MM.1S (cell line): ENCODE results near the gene CD320.

ENCODE experiments used
- DNase-seq: peaks from one replicate; pipeline ENCODE4 v3.0.0-alpha.2; 2015
- H2AFZ ChIP-seq: fragments of 300-600 bp; sonication (generic); 2 replicates; pipeline ENCODE4 v1.6.0; 2016; ENCODE audit warnings: antibody characterized with exemption, low read length
- H3F3A ChIP-seq: fragments of 300-600 bp; sonication (generic); 2 replicates; pipeline ENCODE4 v1.6.1; 2016; ENCODE audit warnings: mild to moderate bottlenecking, antibody characterized with exemption, low read length, moderate library complexity, mixed read lengths; ENCODE audit not compliant: insufficient read depth
- H3K27ac ChIP-seq: fragments of 300-600 bp; sonication (generic); 2 replicates; pipeline ENCODE4 v1.5.1; 2016; ENCODE audit warnings: mild to moderate bottlenecking, low read length
- H3K27me3 ChIP-seq: fragments of 300-600 bp; sonication (generic); replicated peaks from 2 replicates; pipeline ENCODE4 v1.6.0; 2016; ENCODE audit warnings: low read length; ENCODE audit not compliant: insufficient read depth
- H3K36me3 ChIP-seq: fragments of 300-600 bp; sonication (generic); replicated peaks from 2 replicates; pipeline ENCODE4 v1.6.1; 2016; ENCODE audit warnings: mild to moderate bottlenecking, low read length, mixed read lengths; ENCODE audit not compliant: insufficient read depth
- H3K4me1 ChIP-seq: fragments of 300-600 bp; sonication (generic); 2 replicates; pipeline ENCODE4 v1.6.1; 2016; ENCODE audit warnings: low read length, mixed read lengths
- H3K4me2 ChIP-seq: fragments of 300-600 bp; sonication (generic); 2 replicates; pipeline ENCODE4 v1.6.0; 2016; ENCODE audit warnings: low read depth, low read length
- H3K4me3 ChIP-seq: fragments of 300-600 bp; sonication (generic); 2 replicates; pipeline ENCODE4 v1.5.1; 2016; ENCODE audit warnings: low read length, mixed read lengths
- H3K79me2 ChIP-seq: fragments of 300-600 bp; sonication (generic); 2 replicates; pipeline ENCODE4 v1.6.1; 2016; ENCODE audit warnings: mixed run types, low read length, mixed read lengths
- H3K9ac ChIP-seq: fragments of 300-600 bp; sonication (generic); 2 replicates; pipeline ENCODE4 v1.6.1; 2016; ENCODE audit warnings: low read length, mixed read lengths
- H3K9me2 ChIP-seq: fragments of 300-600 bp; sonication (generic); replicated peaks from 2 replicates; pipeline ENCODE4 v1.6.1; 2016; ENCODE audit warnings: mild to moderate bottlenecking, low read length, mixed read lengths; ENCODE audit not compliant: insufficient read depth
- H3K9me3 ChIP-seq: fragments of 300-600 bp; sonication (generic); replicated peaks from 2 replicates; pipeline ENCODE4 v1.6.1; 2016; ENCODE audit warnings: mild to moderate bottlenecking, low read length, mixed read lengths; ENCODE audit not compliant: insufficient read depth
- H4K20me1 ChIP-seq: fragments of 300-600 bp; sonication (generic); 2 replicates; pipeline ENCODE4 v1.6.1; 2016; ENCODE audit warnings: mild to moderate bottlenecking, low read length, moderate library complexity, mixed read lengths; ENCODE audit not compliant: insufficient read depth
- EZH2 ChIP-seq: fragments of 300-600 bp; sonication (generic); optimal IDR thresholded peaks from 2 replicates; pipeline ENCODE3; 2017; ENCODE audit warnings: low read depth, mild to moderate bottlenecking, antibody characterized with exemption, low read length, mixed read lengths
- EZH2phosphoT487 ChIP-seq: fragments of 300-600 bp; sonication (generic); IDR thresholded peaks from 2 replicates; pipeline ENCODE4 v1.6.1; 2018; ENCODE audit warnings: antibody characterized with exemption, low read length
- TF ChIP-seq, protein P1 (sequence below): fragments of 300-600 bp; sonication (generic); IDR thresholded peaks from 2 replicates; pipeline ENCODE4 v1.5.1; 2016; ENCODE audit warnings: antibody characterized with exemption, low read length, mixed read lengths

The CD320 gene

DNA sequence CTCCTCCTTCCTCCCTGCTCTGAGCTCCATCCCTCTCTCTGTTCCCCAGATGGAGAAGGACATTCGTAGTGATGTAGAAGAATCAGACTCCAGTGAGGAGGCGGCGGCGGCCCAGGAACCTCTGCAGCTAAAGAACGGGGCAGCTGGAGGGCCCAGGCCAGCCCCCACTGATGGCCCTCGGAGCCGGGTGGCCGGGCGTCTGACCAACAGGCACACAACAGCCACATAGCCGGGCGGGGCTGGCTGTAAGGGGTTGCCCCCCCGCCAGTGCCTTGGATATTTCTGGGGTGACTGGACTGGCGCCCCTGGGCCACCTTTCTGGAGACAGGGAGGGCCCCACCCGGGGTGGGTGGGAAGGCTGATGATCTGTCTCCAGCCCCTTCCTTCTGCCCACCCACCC is 46.3 kb downstream of the CD320 start:
- DNase-seq, result no peak
- H3K36me3 ChIP-seq, result no peaks in the 10 kb centered on the region

GRCh38 chr19:8261347-8261746 is 46.8 kb downstream of the CD320 start:
- no peak for DNase-seq
- Histone ChIP-seq H3K27ac (no peak overlapping the region), H3K4me2 (no peak overlapping the region), H4K20me1 (no peaks in the 10 kb centered on the region), H3K27me3 (peaks cover 7% of the 10 kb centered on the region), H3K9me2 (no peaks in the 10 kb centered on the region), H3K36me3 (no peaks in the 10 kb centered on the region), H3K4me1 (peaks cover under 1% of the 10 kb centered on the region; the same call in 1 of the 2 replicates), H3K9ac (no peak overlapping the region), H3K9me3 (no peaks in the 10 kb centered on the region), H3K79me2 (no peaks in the 10 kb centered on the region), H2AFZ (no peak overlapping the region), H3F3A (no peaks in the 10 kb centered on the region), H3K4me3 (no peak overlapping the region)
- TF ChIP-seq EZH2, result no peak
- TF ChIP-seq, protein P1, sequence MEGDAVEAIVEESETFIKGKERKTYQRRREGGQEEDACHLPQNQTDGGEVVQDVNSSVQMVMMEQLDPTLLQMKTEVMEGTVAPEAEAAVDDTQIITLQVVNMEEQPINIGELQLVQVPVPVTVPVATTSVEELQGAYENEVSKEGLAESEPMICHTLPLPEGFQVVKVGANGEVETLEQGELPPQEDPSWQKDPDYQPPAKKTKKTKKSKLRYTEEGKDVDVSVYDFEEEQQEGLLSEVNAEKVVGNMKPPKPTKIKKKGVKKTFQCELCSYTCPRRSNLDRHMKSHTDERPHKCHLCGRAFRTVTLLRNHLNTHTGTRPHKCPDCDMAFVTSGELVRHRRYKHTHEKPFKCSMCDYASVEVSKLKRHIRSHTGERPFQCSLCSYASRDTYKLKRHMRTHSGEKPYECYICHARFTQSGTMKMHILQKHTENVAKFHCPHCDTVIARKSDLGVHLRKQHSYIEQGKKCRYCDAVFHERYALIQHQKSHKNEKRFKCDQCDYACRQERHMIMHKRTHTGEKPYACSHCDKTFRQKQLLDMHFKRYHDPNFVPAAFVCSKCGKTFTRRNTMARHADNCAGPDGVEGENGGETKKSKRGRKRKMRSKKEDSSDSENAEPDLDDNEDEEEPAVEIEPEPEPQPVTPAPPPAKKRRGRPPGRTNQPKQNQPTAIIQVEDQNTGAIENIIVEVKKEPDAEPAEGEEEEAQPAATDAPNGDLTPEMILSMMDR, result no peak
- TF ChIP-seq EZH2phosphoT487, result no peak

More for the DNA sequence above, 46.3 kb downstream of the CD320 start:
- H3K9me3 ChIP-seq, result no peaks in the 10 kb centered on the region
- no peaks in the 10 kb centered on the region for H3F3A ChIP-seq
- no peaks in the 10 kb centered on the region for H3K9me2 ChIP-seq
- H3K27ac ChIP-seq, result no peak overlapping the region
- no peak overlapping the region for H3K4me3 ChIP-seq
- no peak overlapping the region for H3K4me2 ChIP-seq
- H3K79me2 ChIP-seq, result no peaks in the 10 kb centered on the region
- no peak for TF ChIP-seq EZH2
- TF ChIP-seq, protein P1, result no peak
- no peak for TF ChIP-seq EZH2phosphoT487
- H3K9ac ChIP-seq, result no peak overlapping the region
- H2AFZ ChIP-seq, result no peak overlapping the region
- H3K27me3 ChIP-seq, result peaks cover 4% of the 10 kb centered on the region; the same call in 1 of the 2 replicates
- H4K20me1 ChIP-seq, result no peaks in the 10 kb centered on the region
- no peaks in the 10 kb centered on the region for H3K4me1 ChIP-seq

DNA sequence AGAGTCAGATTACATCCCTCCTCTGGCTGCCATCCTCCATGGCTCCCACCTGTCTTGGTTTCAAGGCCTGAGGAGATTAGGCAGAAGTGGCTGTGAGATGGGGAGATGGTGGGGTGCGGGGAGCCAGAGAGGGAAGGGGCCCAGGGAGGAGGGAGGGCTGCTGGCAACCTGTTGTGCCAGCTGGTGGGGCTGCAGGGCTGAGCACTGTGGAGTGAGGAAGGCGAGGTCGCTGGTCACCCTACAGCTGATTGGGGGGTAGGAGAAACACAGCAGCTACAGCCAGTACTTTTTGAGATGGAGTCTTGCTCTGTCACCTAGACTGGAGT is 48.3 kb downstream of the CD320 start:
- Histone ChIP-seq H3K9me2 (no peaks in the 10 kb centered on the region), H3K4me1 (peaks cover 7% of the 10 kb centered on the region), H3K36me3 (no peaks in the 10 kb centered on the region), H3F3A (no peaks in the 10 kb centered on the region), H3K9me3 (no peaks in the 10 kb centered on the region), H3K27ac (no peak overlapping the region), H3K9ac (no peak overlapping the region), H2AFZ (no peak overlapping the region), H4K20me1 (no peaks in the 10 kb centered on the region), H3K27me3 (peaks cover 13% of the 10 kb centered on the region), H3K79me2 (no peaks in the 10 kb centered on the region), H3K4me3 (no peak overlapping the region), H3K4me2 (no peak overlapping the region)
- TF ChIP-seq, protein P1, result no peak
- no peak for TF ChIP-seq EZH2
- no peak for TF ChIP-seq EZH2phosphoT487
- DNase-seq, result no peak
